SK-N-MC (cell line): ENCODE data around the gene VPS26A.
A peak's percentile ranks its signal among the peaks of the same experiment; 100 is the strongest.

ENCODE experiments used
- DNase-seq: peaks from one replicate; pipeline ENCODE4 v3.0.0-alpha.2; 2011; ENCODE audit warnings: low read depth, low spot score
- H3K27ac ChIP-seq: fragments of 200-600 bp; sonication (generic); 2 replicates; pipeline ENCODE4 v1.5.1; 2016; ENCODE audit warnings: mixed run types
- H3K36me3 ChIP-seq: fragments of 200-600 bp; sonication (generic); 2 replicates; pipeline ENCODE4 v1.6.1; 2017; ENCODE audit warnings: antibody characterized with exemption, low read length, mixed read lengths; ENCODE audit not compliant: insufficient read depth
- H3K4me3 ChIP-seq: fragments of 200-600 bp; sonication (generic); 2 replicates; pipeline ENCODE4 v1.5.1; 2016
- H3K9ac ChIP-seq: fragments of 200-600 bp; sonication (generic); 2 replicates; pipeline ENCODE4 v1.8.0; 2017; ENCODE audit warnings: mixed run types, mixed read lengths; ENCODE audit not compliant: insufficient read length
- H3K9me3 ChIP-seq: fragments of 200-600 bp; sonication (generic); 2 replicates; pipeline ENCODE4 v1.6.1; 2017; ENCODE audit warnings: low read depth, mild to moderate bottlenecking, antibody characterized with exemption, low read length, moderate library complexity, mixed read lengths
- EZH2 ChIP-seq: fragments of 200-600 bp; sonication (generic); IDR thresholded peaks from one replicate; pipeline ENCODE4 v1.6.1; 2017; ENCODE audit warnings: antibody characterized with exemption
- FOXP2 ChIP-seq: optimal IDR thresholded peaks from 2 replicates; pipeline ENCODE3; 2011; ENCODE audit warnings: mild to moderate bottlenecking, moderate library complexity; ENCODE audit not compliant: insufficient read depth; ENCODE audit errors: extremely low read length, control extremely low read depth
- POLR2AphosphoS5 ChIP-seq: IDR thresholded peaks from 2 replicates; pipeline ENCODE4 v1.6.1; 2012; ENCODE audit warnings: mild to moderate bottlenecking, low read depth, low read length, borderline replicate concordance

The VPS26A gene

GRCh38 chr10:69208761-69209160 is 84.8 kb downstream of the VPS26A start:
- TF ChIP-seq FOXP2 (no peak), EZH2 (no peak), POLR2AphosphoS5 (no peak)
- no peaks in the 10 kb centered on the region for H3K9me3 ChIP-seq
- H3K36me3 ChIP-seq = peaks cover 9% of the 10 kb centered on the region; the same call in 1 of the 2 replicates
- DNase-seq = no peak
- no peak overlapping the region for H3K9ac ChIP-seq
- no peak overlapping the region for H3K4me3 ChIP-seq
- H3K27ac ChIP-seq = no peak overlapping the region

- Histone ChIP-seq H3K36me3 (peaks cover 9% of the 10 kb centered on the region; the same call in 1 of the 2 replicates), H3K9ac (no peak overlapping the region), H3K4me3 (no peak overlapping the region), H3K27ac (no peak overlapping the region), H3K9me3 (no peaks in the 10 kb centered on the region)
- DNase-seq = no peak
- TF ChIP-seq POLR2AphosphoS5 = no peak
- no peak for TF ChIP-seq FOXP2
- TF ChIP-seq EZH2 = no peak
Measured at GRCh38 chr10:69209787-69210484, 86.0 kb downstream of the VPS26A start.

GRCh38 chr10:69211104-69211503 is 87.1 kb downstream of the VPS26A start:
- TF ChIP-seq FOXP2 = no peak
- no peak for TF ChIP-seq POLR2AphosphoS5
- TF ChIP-seq EZH2 = no peak
- H3K4me3 ChIP-seq = no peak overlapping the region
- H3K9ac ChIP-seq = no peak overlapping the region
- peaks cover 9% of the 10 kb centered on the region; the same call in 1 of the 2 replicates for H3K36me3 ChIP-seq
- H3K27ac ChIP-seq = no peak overlapping the region
- no peak for DNase-seq
- H3K9me3 ChIP-seq = no peaks in the 10 kb centered on the region

GRCh38 chr10:69211524-69211923 is 87.5 kb downstream of the VPS26A start:
- H3K36me3 ChIP-seq = peaks cover 9% of the 10 kb centered on the region; the same call in 1 of the 2 replicates
- H3K9me3 ChIP-seq = no peaks in the 10 kb centered on the region
- no peak overlapping the region for H3K27ac ChIP-seq
- DNase-seq = no peak
- no peak overlapping the region for H3K4me3 ChIP-seq
- no peak overlapping the region for H3K9ac ChIP-seq
- no peak for TF ChIP-seq POLR2AphosphoS5
- TF ChIP-seq EZH2 = no peak

GRCh38 chr10:69213591-69214311 is 89.8 kb downstream of the VPS26A start:
- H3K9ac ChIP-seq = no peak overlapping the region
- no peak overlapping the region for H3K27ac ChIP-seq
- no peaks in the 10 kb centered on the region for H3K9me3 ChIP-seq
- TF ChIP-seq EZH2 (no peak), POLR2AphosphoS5 (no peak), FOXP2 (no peak)
- no peak for DNase-seq
- H3K4me3 ChIP-seq = no peak overlapping the region
- no peaks in the 10 kb centered on the region; the same call in 1 of the 2 replicates for H3K36me3 ChIP-seq

- H3K36me3 ChIP-seq = no peaks in the 10 kb centered on the region
- no peak for TF ChIP-seq EZH2
- TF ChIP-seq FOXP2 = no peak
- no peak for TF ChIP-seq POLR2AphosphoS5
- H3K9ac ChIP-seq = no peak overlapping the region
- no peak overlapping the region for H3K27ac ChIP-seq
- H3K9me3 ChIP-seq = no peaks in the 10 kb centered on the region
- no peak overlapping the region for H3K4me3 ChIP-seq
- DNase-seq = no peak
Measured at GRCh38 chr10:69214666-69215131, 90.7 kb downstream of the VPS26A start.

GRCh38 chr10:69215405-69216171 is 91.6 kb downstream of the VPS26A start:
- Histone ChIP-seq H3K9ac (no peak overlapping the region), H3K36me3 (no peaks in the 10 kb centered on the region), H3K4me3 (peak overlapping the region; percentile 43), H3K27ac (peak overlapping the region; percentile 81), H3K9me3 (no peaks in the 10 kb centered on the region)
- TF ChIP-seq EZH2 (no peak), FOXP2 (no peak), POLR2AphosphoS5 (no peak)
- no peak for DNase-seq

GRCh38 chr10:69216577-69217118 is 92.7 kb downstream of the VPS26A start:
- Histone ChIP-seq H3K9me3 (no peaks in the 10 kb centered on the region), H3K4me3 (no peak overlapping the region), H3K36me3 (no peaks in the 10 kb centered on the region), H3K9ac (no peak overlapping the region), H3K27ac (peak overlapping the region; percentile 42; the same call in 1 of the 2 replicates)
- no peak for TF ChIP-seq EZH2
- no peak for TF ChIP-seq FOXP2
- no peak for TF ChIP-seq POLR2AphosphoS5
- no peak for DNase-seq
